Measurements from ENCODE around the gene CSRNP3. TPM values are rescaled to one million over a fixed set of nuclear protein-coding genes. Genes with fewer than 3 reads are reported as not detected.

CSRNP3 gene
- polyA plus RNA-seq, 2 of the 4 experiments (the other 2 are of a cell fraction) = 0.05 to 0.25 TPM

- no peak for FAIRE-seq
Observed at GRCh38 chr2:165629776-165630175, 160.3 kb downstream of the CSRNP3 start.

DNA sequence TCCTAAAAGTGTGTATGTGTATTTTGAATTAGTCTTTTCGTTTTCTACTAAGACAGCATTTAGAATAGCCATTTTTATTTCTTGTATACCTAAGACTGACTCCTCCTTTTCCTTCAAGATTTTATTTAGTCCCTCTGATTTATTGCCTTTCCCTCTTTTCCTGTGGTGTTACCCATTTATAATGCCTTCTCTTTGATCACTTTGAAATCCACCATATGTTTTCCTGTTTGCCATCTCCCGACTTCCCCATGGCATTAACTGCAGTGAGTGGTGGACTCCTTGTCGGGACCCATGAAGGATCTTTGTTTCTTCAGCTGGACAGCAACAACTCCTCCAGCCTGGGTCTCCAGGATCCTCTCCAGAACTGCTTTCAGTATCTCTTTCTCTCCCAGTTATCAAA lies 160.7 kb downstream of the CSRNP3 start:
- ChIA-PET POLR2A (no interaction called here), CTCF (interaction anchor here (1.3 kb wide), 1 partner anchor 12 kb away, joined by 4 read pairs; no protein-coding TSS in a partner anchor)
- H3K9me3 ChIP-seq = no peaks in the 10 kb centered on the region
- no peak for FAIRE-seq
- TF ChIP-seq TFCP2L1 (CRISPR knock-in tag; IDR thresholded peaks at IDR 0.05) (no peak), NPAS2 (CRISPR knock-in tag; IDR thresholded peaks at IDR 0.05; ENCODE audit: borderline replicate concordance) (no peak)
- no peaks in the 10 kb centered on the region for H3K4me1 ChIP-seq
- no peak for ATAC-seq
- no peak for DNase-seq (ENCODE audit: low read depth in 1 of 2, low spot score in 1 of 2)
- no peak overlapping the region for H3K4me3 ChIP-seq
- H3K4me2 ChIP-seq = no peak overlapping the region
- H3K27ac ChIP-seq = no peak overlapping the region
- 42% methylated on average over 3 of the region's 3 CpGs for WGBS (ENCODE audit: missing lambda C conversion rate)

More at GRCh38 chr2:165629776-165630175, 160.3 kb downstream of the CSRNP3 start:
- Histone ChIP-seq H3K4me1 (no peaks in the 10 kb centered on the region), H3K4me2 (no peak overlapping the region), H3K9me3 (no peaks in the 10 kb centered on the region), H3K4me3 (no peak overlapping the region), H3K27ac (no peak overlapping the region)
- no peak for DNase-seq (ENCODE audit: low read depth in 1 of 2, low spot score in 1 of 2)
- no peak for TF ChIP-seq POLR2AphosphoS2 (conservative IDR thresholded peaks at IDR 0.05; ENCODE audit: low read length)
- no peak for TF ChIP-seq RCOR1 (IDR thresholded peaks at IDR 0.05; ENCODE audit: low read depth, low read length)
- TF ChIP-seq CHD4 (IDR thresholded peaks at IDR 0.05; ENCODE audit: borderline replicate concordance) = no peak
- CTCF ChIA-PET = interaction anchor here (1.3 kb wide), 1 partner anchor 13 kb away, joined by 4 read pairs; no protein-coding TSS in a partner anchor
- WGBS (ENCODE audit: missing lambda C conversion rate) = 62% methylated on average over 2 of the region's 2 CpGs
- POLR2A ChIA-PET = no interaction called here
- ATAC-seq = no peak

- ATAC-seq = no peak
- no peaks in the 10 kb centered on the region for H3K9me3 ChIP-seq
- no peak for DNase-seq (ENCODE audit: low read depth in 1 of 2, low spot score in 1 of 2)
- 37% methylated on average over 4 of the region's 4 CpGs for WGBS (ENCODE audit: missing lambda C conversion rate)
- ChIA-PET CTCF (interaction anchor here (1.3 kb wide), 1 partner anchor 12 kb away, joined by 4 read pairs; no protein-coding TSS in a partner anchor), POLR2A (no interaction called here)
- FAIRE-seq = no peak
- H3K4me1 ChIP-seq = no peaks in the 10 kb centered on the region
- TF ChIP-seq, protein P1, sequence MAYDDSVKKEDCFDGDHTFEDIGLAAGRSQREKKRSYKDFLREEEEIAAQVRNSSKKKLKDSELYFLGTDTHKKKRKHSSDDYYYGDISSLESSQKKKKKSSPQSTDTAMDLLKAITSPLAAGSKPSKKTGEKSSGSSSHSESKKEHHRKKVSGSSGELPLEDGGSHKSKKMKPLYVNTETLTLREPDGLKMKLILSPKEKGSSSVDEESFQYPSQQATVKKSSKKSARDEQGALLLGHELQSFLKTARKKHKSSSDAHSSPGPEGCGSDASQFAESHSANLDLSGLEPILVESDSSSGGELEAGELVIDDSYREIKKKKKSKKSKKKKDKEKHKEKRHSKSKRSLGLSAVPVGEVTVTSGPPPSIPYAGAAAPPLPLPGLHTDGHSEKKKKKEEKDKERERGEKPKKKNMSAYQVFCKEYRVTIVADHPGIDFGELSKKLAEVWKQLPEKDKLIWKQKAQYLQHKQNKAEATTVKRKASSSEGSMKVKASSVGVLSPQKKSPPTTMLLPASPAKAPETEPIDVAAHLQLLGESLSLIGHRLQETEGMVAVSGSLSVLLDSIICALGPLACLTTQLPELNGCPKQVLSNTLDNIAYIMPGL (CRISPR knock-in tag; IDR thresholded peaks at IDR 0.05; ENCODE audit: borderline replicate concordance) = no peak
- TF ChIP-seq, protein P2, sequence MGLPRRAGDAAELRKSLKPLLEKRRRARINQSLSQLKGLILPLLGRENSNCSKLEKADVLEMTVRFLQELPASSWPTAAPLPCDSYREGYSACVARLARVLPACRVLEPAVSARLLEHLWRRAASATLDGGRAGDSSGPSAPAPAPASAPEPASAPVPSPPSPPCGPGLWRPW (IDR thresholded peaks at IDR 0.05) = no peak
- TF ChIP-seq, protein P3, sequence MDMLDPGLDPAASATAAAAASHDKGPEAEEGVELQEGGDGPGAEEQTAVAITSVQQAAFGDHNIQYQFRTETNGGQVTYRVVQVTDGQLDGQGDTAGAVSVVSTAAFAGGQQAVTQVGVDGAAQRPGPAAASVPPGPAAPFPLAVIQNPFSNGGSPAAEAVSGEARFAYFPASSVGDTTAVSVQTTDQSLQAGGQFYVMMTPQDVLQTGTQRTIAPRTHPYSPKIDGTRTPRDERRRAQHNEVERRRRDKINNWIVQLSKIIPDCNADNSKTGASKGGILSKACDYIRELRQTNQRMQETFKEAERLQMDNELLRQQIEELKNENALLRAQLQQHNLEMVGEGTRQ (IDR thresholded peaks at IDR 0.05) = no peak
- TF ChIP-seq RNF2 (IDR thresholded peaks at IDR 0.05; ENCODE audit: borderline replicate concordance, low read depth) = no peak
- TF ChIP-seq, protein P4, sequence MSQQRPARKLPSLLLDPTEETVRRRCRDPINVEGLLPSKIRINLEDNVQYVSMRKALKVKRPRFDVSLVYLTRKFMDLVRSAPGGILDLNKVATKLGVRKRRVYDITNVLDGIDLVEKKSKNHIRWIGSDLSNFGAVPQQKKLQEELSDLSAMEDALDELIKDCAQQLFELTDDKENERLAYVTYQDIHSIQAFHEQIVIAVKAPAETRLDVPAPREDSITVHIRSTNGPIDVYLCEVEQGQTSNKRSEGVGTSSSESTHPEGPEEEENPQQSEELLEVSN (IDR thresholded peaks at IDR 0.05; ENCODE audit: borderline replicate concordance, low read depth) = no peak
- no peak for TF ChIP-seq CBX8 (IDR thresholded peaks at IDR 0.05)
- no peak for TF ChIP-seq FOXS1 (CRISPR knock-in tag; IDR thresholded peaks at IDR 0.05)
- TF ChIP-seq ZSCAN20 (CRISPR knock-in tag; IDR thresholded peaks at IDR 0.05) = no peak
- no peak for TF ChIP-seq EHF (CRISPR knock-in tag; IDR thresholded peaks at IDR 0.05)
- no peak for TF ChIP-seq CBX2 (IDR thresholded peaks at IDR 0.05; ENCODE audit: borderline replicate concordance, low read depth)
- TF ChIP-seq KDM1A (IDR thresholded peaks at IDR 0.05; ENCODE audit: low read depth) = no peak
- no peak for TF ChIP-seq MYC (IDR thresholded peaks at IDR 0.05; ENCODE audit: borderline replicate concordance, low read length)
- TF ChIP-seq HOXB5 (CRISPR knock-in tag; IDR thresholded peaks at IDR 0.05) = no peak
- no peak for TF ChIP-seq KDM5A (IDR thresholded peaks at IDR 0.05)
- TF ChIP-seq JUN (IDR thresholded peaks at IDR 0.05) = no peak
- H3K27ac ChIP-seq = no peak overlapping the region
- H3K4me2 ChIP-seq = no peak overlapping the region
- no peak overlapping the region for H3K4me3 ChIP-seq
Observed at GRCh38 chr2:165631089-165631488, 161.6 kb downstream of the CSRNP3 start.
